Bronchial epithelial cell (primary cell): ENCODE results near the gene FAM184B. TPM values are rescaled to one million over a fixed set of nuclear protein-coding genes. Genes with fewer than 3 reads are reported as not detected.
"Not testable (repeated sequence)": the region's sequence is repeated elsewhere in the genome, so short reads cannot be mapped to it uniquely, and the experiment has no call there.

Source experiments
- DNase-seq: peaks from one replicate; pipeline ENCODE4 v3.0.0-alpha.2; 2010; ENCODE audit warnings: low read depth
- FAIRE-seq: peaks from 2 replicates; lab custom pipeline; 2011; peaks lifted over from hg19 to GRCh38; lab: Jason Lieb, UNC
- H3K27me3 ChIP-seq: 2 replicates; pipeline ENCODE4 v1.5.1; 2011; ENCODE audit warnings: low read length; ENCODE audit not compliant: control insufficient read depth, insufficient read depth
- H3K36me3 ChIP-seq: 2 replicates; pipeline ENCODE4 v1.5.1; 2011; ENCODE audit warnings: low read length; ENCODE audit not compliant: control insufficient read depth, insufficient read depth
- H3K4me3 ChIP-seq: 2 replicates; pipeline ENCODE4 v1.5.1; 2011; ENCODE audit warnings: mild to moderate bottlenecking, low read depth, low read length, control low read depth
- total RNA-seq: library from RNA; depleted of rRNA; stranded (reverse); fragments of >200 nt; gene quantifications from 2 replicates; pipeline ENCODE4 v1.2.1, GENCODE V29; 2014
- TF ChIP-seq, protein P1 (sequence below): IDR thresholded peaks from 2 replicates; pipeline ENCODE4 v1.5.1; 2011; ENCODE audit warnings: mild to moderate bottlenecking, moderate library complexity, low read length, control low read depth, inconsistent platforms; ENCODE audit not compliant: insufficient read depth, severe bottlenecking

Gene FAM184B
- total RNA-seq, 1 donor from 2014 or later: not detected

DNA sequence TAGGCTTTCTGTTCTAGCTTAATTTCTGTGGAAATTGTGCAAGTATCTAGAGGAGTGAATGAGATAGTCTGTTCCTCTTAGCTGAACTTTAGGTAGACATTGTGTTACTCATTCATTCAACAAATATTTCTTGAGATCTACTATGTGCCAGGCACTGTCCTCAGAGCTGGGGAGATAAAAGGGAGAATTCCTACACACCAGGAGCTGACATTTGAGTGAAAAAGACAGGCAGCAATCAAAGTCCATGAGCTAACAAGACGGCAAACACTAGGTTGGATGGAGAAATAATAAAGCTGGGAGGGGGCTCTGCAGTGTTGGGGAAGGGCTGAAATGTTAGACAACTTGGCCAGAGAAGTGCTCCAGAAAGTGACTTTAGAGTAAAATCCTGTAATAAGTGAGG is 86.9 kb downstream of the FAM184B start:
- no peak overlapping the region for H3K4me3 ChIP-seq
- DNase-seq (no peak), FAIRE-seq (no peak)
- no peaks in the 10 kb centered on the region for H3K36me3 ChIP-seq
- H3K27me3 ChIP-seq: no peaks in the 10 kb centered on the region
- TF ChIP-seq, protein P1, sequence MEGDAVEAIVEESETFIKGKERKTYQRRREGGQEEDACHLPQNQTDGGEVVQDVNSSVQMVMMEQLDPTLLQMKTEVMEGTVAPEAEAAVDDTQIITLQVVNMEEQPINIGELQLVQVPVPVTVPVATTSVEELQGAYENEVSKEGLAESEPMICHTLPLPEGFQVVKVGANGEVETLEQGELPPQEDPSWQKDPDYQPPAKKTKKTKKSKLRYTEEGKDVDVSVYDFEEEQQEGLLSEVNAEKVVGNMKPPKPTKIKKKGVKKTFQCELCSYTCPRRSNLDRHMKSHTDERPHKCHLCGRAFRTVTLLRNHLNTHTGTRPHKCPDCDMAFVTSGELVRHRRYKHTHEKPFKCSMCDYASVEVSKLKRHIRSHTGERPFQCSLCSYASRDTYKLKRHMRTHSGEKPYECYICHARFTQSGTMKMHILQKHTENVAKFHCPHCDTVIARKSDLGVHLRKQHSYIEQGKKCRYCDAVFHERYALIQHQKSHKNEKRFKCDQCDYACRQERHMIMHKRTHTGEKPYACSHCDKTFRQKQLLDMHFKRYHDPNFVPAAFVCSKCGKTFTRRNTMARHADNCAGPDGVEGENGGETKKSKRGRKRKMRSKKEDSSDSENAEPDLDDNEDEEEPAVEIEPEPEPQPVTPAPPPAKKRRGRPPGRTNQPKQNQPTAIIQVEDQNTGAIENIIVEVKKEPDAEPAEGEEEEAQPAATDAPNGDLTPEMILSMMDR: no peak

DNA sequence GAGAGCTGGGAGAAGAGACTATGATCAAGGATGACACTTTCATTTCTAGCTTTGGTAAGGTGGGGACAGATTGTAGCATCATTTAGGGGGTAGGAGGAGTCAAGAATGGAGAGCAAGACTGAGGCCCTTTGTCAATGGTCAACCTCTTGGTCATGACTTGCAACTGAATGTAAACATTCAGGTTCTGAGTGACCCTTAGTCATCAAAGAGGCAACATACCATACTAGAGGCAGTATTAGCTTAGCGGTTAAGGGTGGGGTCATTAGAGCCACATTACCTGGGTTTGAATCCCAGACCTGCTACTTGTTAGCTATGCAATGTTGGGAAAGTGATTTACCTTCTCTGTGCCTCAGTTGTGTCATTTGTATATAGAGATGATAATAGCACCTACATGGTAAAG is 90.5 kb downstream of the FAM184B start:
- Histone ChIP-seq H3K4me3 (no peak overlapping the region), H3K36me3 (no peaks in the 10 kb centered on the region), H3K27me3 (no peaks in the 10 kb centered on the region)
- TF ChIP-seq, protein P1: no peak
- peak; percentile 33 for DNase-seq
- FAIRE-seq: peak; percentile 89

DNA sequence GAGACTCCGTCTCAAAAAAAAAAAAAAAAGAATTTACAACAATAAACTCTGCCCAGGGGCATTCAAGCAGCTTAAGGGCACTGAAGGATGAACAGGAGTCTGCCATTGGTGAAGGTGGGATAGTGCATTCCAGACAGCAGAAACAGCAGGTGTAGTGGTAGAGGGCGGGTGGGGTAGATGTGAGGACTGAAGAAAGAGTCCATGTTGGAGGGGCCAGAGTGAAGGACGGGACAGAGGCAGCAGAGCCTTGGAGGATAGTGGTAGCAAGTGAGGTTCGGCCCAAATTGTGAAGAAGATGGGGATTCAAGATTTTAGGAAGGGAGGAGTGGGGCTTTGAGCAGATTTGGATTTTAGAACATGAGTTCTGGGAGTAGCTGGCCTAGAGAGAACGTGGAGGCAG is 91.3 kb downstream of the FAM184B start:
- TF ChIP-seq, protein P1: no peak
- Histone ChIP-seq H3K27me3 (no peaks in the 10 kb centered on the region), H3K36me3 (no peaks in the 10 kb centered on the region), H3K4me3 (no peak overlapping the region)
- no peak for DNase-seq
- no peak for FAIRE-seq

DNA sequence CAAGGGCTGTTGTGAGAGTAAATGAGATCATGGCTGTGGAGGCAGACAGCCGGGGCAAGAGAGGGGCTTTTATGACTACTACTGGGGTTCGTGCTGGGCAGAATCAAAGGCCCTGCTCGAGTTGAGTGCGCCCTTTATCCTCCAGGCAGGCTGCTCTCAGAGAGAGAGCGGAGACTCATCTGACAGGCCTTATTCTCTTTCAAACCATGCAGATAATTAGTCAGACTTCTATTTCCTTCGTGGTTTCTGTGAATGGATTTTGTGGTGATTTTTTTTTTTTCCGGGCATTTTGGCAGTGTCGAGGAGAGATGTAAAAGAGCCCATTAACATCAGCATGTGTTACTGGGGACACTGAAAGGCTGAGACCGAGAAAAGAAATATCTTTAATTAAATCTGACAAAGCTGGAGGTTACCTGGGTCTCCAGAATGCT is 93.4 kb downstream of the FAM184B start:
- Histone ChIP-seq H3K4me3 (no peak overlapping the region), H3K27me3 (no peaks in the 10 kb centered on the region), H3K36me3 (no peaks in the 10 kb centered on the region)
- no peak for FAIRE-seq
- TF ChIP-seq, protein P1: no peak
- DNase-seq: no peak

- FAIRE-seq (no peak), DNase-seq (no peak)
- Histone ChIP-seq H3K27me3 (no peaks in the 10 kb centered on the region), H3K4me3 (no peak overlapping the region), H3K36me3 (no peaks in the 10 kb centered on the region)
- TF ChIP-seq, protein P1: no peak
Observed at GRCh38 chr4:17687237-17687857, 94.1 kb downstream of the FAM184B start.

- H3K36me3 ChIP-seq, H3K27me3 ChIP-seq, H3K4me3 ChIP-seq, DNase-seq, FAIRE-seq: not testable (repeated sequence)
Observed at GRCh38 chr4:17684648-17685047, 96.8 kb downstream of the FAM184B start.
